ENCODE results near the gene AUTS2. TPM values are rescaled to one million over a fixed set of nuclear protein-coding genes. Genes with fewer than 3 reads are reported as not detected.

Gene AUTS2
- total RNA-seq, 1 experiment from 2014 or later = 256 TPM

DNA sequence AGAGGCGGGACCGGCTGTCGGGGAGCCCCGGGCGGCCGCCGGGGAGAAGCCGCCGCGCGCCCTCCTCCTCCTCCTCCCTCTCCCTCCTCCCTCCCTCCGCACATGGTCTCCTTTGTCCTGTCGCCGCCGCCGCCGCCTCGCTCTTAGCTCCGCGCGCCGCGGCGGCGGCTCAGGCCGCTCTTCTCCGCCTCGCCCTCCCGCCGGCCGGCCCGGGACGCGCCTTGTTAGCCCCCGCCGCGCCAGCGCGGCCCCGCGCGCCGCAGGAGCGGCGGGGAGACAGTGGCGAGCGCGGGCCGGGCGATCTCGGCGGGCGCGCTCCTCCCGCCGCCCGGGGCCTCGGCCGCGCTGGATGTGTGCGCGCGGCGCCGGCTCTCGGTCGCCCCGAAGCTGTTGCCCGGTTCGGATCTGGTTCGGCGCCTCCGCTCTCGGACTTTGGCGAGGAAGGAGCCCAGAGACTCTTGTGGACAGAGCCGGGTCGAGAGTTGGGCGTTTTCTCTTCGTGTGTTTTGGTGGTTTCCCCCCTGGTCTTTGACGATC lies 1096.2 kb downstream of the AUTS2 start:
- peaks cover 29% of the 10 kb centered on the region for H3K27me3 Mint-ChIP-seq (ENCODE audit: low read depth)

More for the DNA sequence above, 1096.2 kb downstream of the AUTS2 start:
- Histone ChIP-seq H3K23ac (ENCODE audit: insufficient read length, low read depth, low read length) (no peak overlapping the region), H3K23me2 (ENCODE audit: insufficient read length, low read depth, low read length, poor library complexity, severe bottlenecking) (peaks cover 13% of the 10 kb centered on the region), H4K91ac (ENCODE audit: insufficient read length, low read depth, low read length) (no peak overlapping the region), H3K14ac (ENCODE audit: insufficient read depth, low read length) (peak overlapping the region; percentile 93), H2BK20ac (ENCODE audit: low read depth, low read length, poor library complexity, severe bottlenecking) (no peak overlapping the region), H3K79me2 (ENCODE audit: insufficient read depth, low read length) (peaks cover 12% of the 10 kb centered on the region; the same call in 1 of the 2 replicates), H2BK15ac (ENCODE audit: low read depth, low read length) (no peak overlapping the region; the same call in 1 of the 2 replicates), H3K4ac (ENCODE audit: low read depth, low read length) (peak overlapping the region; percentile 92; the same call in 1 of the 2 replicates), H3K9ac (ENCODE audit: extremely low read depth, insufficient read length, low read length) (peak overlapping the region; percentile 93), H3T11ph (ENCODE audit: low read length) (no peak overlapping the region), H4K5ac (ENCODE audit: insufficient read length, low read depth, low read length) (no peak overlapping the region), H3K18ac (ENCODE audit: insufficient read length, low read depth, low read length) (peak overlapping the region; percentile 28), H4K8ac (replicated peaks; ENCODE audit: insufficient read length, low read depth, low read length) (no peak overlapping the region), H3K27ac (ENCODE audit: insufficient read length, low read depth, low read length) (no peak overlapping the region), H2AFZ (ENCODE audit: low read length) (no peak overlapping the region), H3K79me1 (ENCODE audit: insufficient read depth, low read depth, low read length, poor library complexity, severe bottlenecking) (no peaks in the 10 kb centered on the region), H3K9me3 (ENCODE audit: control insufficient read depth, low read depth, low read length) (no peaks in the 10 kb centered on the region), H3K4me2 (ENCODE audit: insufficient read depth, insufficient read length, low read length) (peak overlapping the region; percentile 94), H4K20me1 (ENCODE audit: control insufficient read depth, insufficient read depth, insufficient read length) (no peaks in the 10 kb centered on the region), H2BK5ac (ENCODE audit: insufficient read length, low read length) (no peak overlapping the region), H3K27me3 (ENCODE audit: insufficient read depth, low read length) (peaks cover 8% of the 10 kb centered on the region; the same call in 1 of the 2 replicates), H2BK120ac (ENCODE audit: low read depth, low read length, poor library complexity, severe bottlenecking) (no peak overlapping the region), H2AK5ac (ENCODE audit: insufficient read length, low read length) (no peak overlapping the region), H3K56ac (ENCODE audit: insufficient read length, low read depth, low read length) (no peak overlapping the region), H3K4me1 (ENCODE audit: insufficient read depth, low read length) (peaks cover 4% of the 10 kb centered on the region; the same call in 1 of the 2 replicates), H2BK12ac (ENCODE audit: insufficient read length, low read depth, low read length) (no peak overlapping the region)
- Mint-ChIP-seq H3K27ac (peak overlapping the region; percentile 90 to 99 (median 96)), H3K4me3 (peak overlapping the region; percentile 95 to 97), H3K4me1 (peaks cover 13 to 17% of the 10 kb centered on the region in 2 experiments), H3K36me3 (ENCODE audit: insufficient read depth in 1 of 3, low read depth in 3 of 3) (peaks cover 2 to 41% (median 14%) of the 10 kb centered on the region in 3 experiments), H3K9me3 (peaks cover 4 to 7% of the 10 kb centered on the region in 2 experiments; a peak in 3 of 5 replicates)
- WGBS (ENCODE audit: extremely low coverage, insufficient read length, low lambda C conversion rate) = no CpG with 5 or more reads among the region's 80 CpGs
- DNase-seq = no peak
- no peak for TF ChIP-seq CTCF (conservative IDR thresholded peaks at IDR 0.05)

Measured in H9 (cell line).